Endothelial cell (in vitro differentiated cells): ENCODE measurements around the gene NBAS. TPM values are rescaled to one million over a fixed set of nuclear protein-coding genes. Genes with fewer than 3 reads are reported as not detected.
"Not testable (repeated sequence)": the region's sequence is repeated elsewhere in the genome, so short reads cannot be mapped to it uniquely, and the experiment has no call there.

Source experiments
- DNase-seq: peaks from one replicate; pipeline ENCODE4 v3.0.0; 2021; ENCODE audit warnings: low spot score
- H3K27ac Mint-ChIP-seq: one replicate; pipeline ENCODE4 v1.8.0; 2021; ENCODE audit warnings: mixed read lengths, inconsistent platforms; ENCODE audit not compliant: unreplicated experiment
- H3K27me3 Mint-ChIP-seq: one replicate; pipeline ENCODE4 v1.8.0; 2021; ENCODE audit warnings: mild to moderate bottlenecking, moderate library complexity, mixed read lengths, inconsistent platforms; ENCODE audit not compliant: unreplicated experiment
- H3K36me3 Mint-ChIP-seq: one replicate; pipeline ENCODE4 v1.8.0; 2021; ENCODE audit warnings: mild to moderate bottlenecking, low read depth, mixed read lengths, inconsistent platforms; ENCODE audit not compliant: unreplicated experiment
- H3K4me1 Mint-ChIP-seq: one replicate; pipeline ENCODE4 v1.8.0; 2021; ENCODE audit warnings: mild to moderate bottlenecking, mixed read lengths, inconsistent platforms; ENCODE audit not compliant: unreplicated experiment
- H3K4me3 Mint-ChIP-seq: one replicate; pipeline ENCODE4 v1.8.0; 2021; ENCODE audit warnings: mild to moderate bottlenecking, mixed read lengths, inconsistent platforms; ENCODE audit not compliant: unreplicated experiment
- H3K9me3 Mint-ChIP-seq: one replicate; pipeline ENCODE4 v1.8.0; 2021; ENCODE audit warnings: mixed read lengths, inconsistent platforms; ENCODE audit not compliant: unreplicated experiment
- total RNA-seq: library from RNA; stranded (reverse); fragmentation: NEBNext Ultra II Directional; extraction: Animal tissue kit (Norgen Biotek cat#: 25700); gene quantifications from one replicate; pipeline ENCODE4 v1.2.1, GENCODE V29; 2021; ENCODE audit not compliant: unreplicated experiment
- TF ChIP-seq, protein P1 (sequence below): fragments of 200-600 bp; sonication (generic); IDR thresholded peaks from one replicate; pipeline ENCODE4 v1.5.0; 2021; ENCODE audit warnings: antibody characterized with exemption; ENCODE audit not compliant: unreplicated experiment

NBAS gene
- total RNA-seq, 1 donor from 2014 or later: 52.8 TPM

DNA sequence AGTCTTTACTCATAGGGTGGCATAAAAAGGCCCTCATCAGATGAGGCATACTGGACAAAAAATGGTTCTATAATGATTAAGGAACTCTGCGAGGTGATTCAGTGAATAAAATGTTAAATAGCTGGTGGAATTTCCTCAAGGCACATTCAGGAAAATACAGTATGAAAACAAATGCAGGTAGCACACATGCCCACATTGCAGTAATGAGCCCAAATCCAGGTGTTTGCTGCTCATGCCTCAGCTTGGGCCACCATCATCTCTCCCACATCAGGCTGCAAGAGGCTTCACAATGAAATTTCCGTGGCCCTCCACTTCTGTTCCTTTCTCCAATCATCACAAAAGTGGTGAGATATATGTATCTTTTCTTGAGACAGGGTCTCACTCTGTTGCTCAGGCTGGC, 298.3 kb downstream of the NBAS start:
- no peak for DNase-seq
- no peak overlapping the region for H3K4me3 Mint-ChIP-seq
- H3K27ac Mint-ChIP-seq: no peak overlapping the region
- TF ChIP-seq, protein P1, sequence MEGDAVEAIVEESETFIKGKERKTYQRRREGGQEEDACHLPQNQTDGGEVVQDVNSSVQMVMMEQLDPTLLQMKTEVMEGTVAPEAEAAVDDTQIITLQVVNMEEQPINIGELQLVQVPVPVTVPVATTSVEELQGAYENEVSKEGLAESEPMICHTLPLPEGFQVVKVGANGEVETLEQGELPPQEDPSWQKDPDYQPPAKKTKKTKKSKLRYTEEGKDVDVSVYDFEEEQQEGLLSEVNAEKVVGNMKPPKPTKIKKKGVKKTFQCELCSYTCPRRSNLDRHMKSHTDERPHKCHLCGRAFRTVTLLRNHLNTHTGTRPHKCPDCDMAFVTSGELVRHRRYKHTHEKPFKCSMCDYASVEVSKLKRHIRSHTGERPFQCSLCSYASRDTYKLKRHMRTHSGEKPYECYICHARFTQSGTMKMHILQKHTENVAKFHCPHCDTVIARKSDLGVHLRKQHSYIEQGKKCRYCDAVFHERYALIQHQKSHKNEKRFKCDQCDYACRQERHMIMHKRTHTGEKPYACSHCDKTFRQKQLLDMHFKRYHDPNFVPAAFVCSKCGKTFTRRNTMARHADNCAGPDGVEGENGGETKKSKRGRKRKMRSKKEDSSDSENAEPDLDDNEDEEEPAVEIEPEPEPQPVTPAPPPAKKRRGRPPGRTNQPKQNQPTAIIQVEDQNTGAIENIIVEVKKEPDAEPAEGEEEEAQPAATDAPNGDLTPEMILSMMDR: no peak
- no peaks in the 10 kb centered on the region for H3K9me3 Mint-ChIP-seq
- no peaks in the 10 kb centered on the region for H3K4me1 Mint-ChIP-seq
- peaks cover 13% of the 10 kb centered on the region for H3K36me3 Mint-ChIP-seq
- H3K27me3 Mint-ChIP-seq: no peaks in the 10 kb centered on the region

DNA sequence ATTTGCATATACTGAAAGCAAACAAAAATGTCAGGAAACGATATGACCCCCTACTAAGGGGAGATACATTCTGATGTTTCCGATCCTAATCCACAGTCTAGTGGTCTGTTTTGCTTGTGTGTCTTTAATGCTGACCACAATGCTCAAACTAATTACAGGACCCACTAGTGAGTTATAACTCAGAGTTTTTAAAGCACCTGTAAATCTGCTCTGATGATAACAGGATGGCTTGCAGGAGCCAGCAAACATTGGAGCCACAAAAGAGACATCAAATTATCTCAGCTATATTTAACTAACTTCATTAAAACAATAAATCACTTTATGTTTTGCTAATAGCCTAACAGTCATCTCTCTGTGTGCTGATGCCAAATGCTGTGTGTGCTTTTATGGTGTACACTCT, 300.3 kb downstream of the NBAS start:
- H3K36me3 Mint-ChIP-seq: peaks cover 13% of the 10 kb centered on the region
- H3K9me3 Mint-ChIP-seq: no peaks in the 10 kb centered on the region
- H3K4me1 Mint-ChIP-seq: no peaks in the 10 kb centered on the region
- no peak overlapping the region for H3K27ac Mint-ChIP-seq
- no peaks in the 10 kb centered on the region for H3K27me3 Mint-ChIP-seq
- TF ChIP-seq, protein P1: no peak
- H3K4me3 Mint-ChIP-seq: no peak overlapping the region
- no peak for DNase-seq

DNA sequence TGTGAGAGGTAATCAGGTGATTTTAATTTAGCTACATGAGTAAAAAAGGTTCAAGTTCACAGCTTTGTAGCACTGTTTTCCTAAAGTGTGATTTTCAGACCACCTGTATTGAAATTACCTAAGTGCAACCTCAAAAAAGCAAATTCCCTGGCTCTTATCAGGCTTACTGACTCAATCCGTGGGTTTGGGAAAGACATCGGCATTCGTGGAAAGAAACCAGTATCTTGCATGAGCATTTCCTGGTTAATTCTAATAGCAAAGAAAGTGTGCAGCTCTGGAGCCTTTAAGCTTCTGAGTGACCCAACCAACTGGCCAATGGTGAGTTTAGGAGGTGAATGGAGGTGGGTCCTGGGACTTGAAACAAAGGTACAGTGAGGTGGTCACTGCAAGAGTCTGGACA, 300.9 kb downstream of the NBAS start:
- no peaks in the 10 kb centered on the region for H3K4me1 Mint-ChIP-seq
- TF ChIP-seq, protein P1: no peak
- H3K36me3 Mint-ChIP-seq: peaks cover 13% of the 10 kb centered on the region
- no peak overlapping the region for H3K4me3 Mint-ChIP-seq
- DNase-seq: no peak
- H3K27me3 Mint-ChIP-seq: no peaks in the 10 kb centered on the region
- H3K27ac Mint-ChIP-seq: no peak overlapping the region
- H3K9me3 Mint-ChIP-seq: no peaks in the 10 kb centered on the region

DNA sequence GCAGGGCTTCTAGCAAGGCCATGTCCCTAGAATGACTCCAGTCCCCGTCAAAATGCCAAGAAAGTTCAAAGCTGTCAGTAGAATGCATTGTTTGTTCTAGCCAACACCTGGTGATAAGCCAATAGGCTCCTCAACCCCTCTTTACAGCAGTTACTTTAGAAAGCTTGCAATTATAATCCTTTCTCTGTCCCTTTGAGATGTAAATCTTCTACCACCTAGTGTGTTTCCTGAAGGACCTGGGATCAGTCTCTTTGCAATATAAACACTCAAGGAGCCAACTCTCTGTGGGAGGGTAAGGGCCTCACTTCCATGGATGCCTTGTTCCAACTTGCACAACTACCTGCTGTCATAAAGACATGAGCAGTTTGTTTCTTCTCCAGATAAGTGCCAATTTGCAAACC, 301.8 kb downstream of the NBAS start:
- no peak overlapping the region for H3K27ac Mint-ChIP-seq
- TF ChIP-seq, protein P1: no peak
- DNase-seq: no peak
- H3K4me3 Mint-ChIP-seq: no peak overlapping the region
- no peaks in the 10 kb centered on the region for H3K9me3 Mint-ChIP-seq
- H3K36me3 Mint-ChIP-seq: peaks cover 13% of the 10 kb centered on the region
- no peaks in the 10 kb centered on the region for H3K27me3 Mint-ChIP-seq
- no peaks in the 10 kb centered on the region for H3K4me1 Mint-ChIP-seq

DNA sequence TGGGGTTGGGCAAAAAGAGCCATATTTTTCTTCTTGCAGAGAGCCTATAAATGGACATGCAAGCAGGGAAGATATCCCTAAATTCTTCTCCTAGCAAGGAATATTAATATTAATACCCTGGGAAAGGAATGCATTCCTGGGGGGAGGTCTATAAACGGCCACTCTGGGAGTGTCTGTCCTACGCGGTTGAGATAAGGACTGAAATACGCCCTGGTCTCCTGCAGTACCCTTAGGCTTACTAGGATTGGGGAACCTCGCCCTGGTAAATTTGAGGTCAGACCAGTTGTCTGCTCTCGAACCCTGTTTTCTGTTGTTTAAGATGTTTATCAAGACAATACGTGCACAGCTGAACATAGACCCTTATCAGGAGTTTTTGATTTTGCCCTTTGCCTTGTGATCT, 302.7 kb downstream of the NBAS start:
- not testable (repeated sequence) for H3K27ac Mint-ChIP-seq, H3K27me3 Mint-ChIP-seq, H3K4me1 Mint-ChIP-seq, H3K9me3 Mint-ChIP-seq, H3K4me3 Mint-ChIP-seq, DNase-seq
- peaks cover 17% of the 10 kb centered on the region for H3K36me3 Mint-ChIP-seq

DNA sequence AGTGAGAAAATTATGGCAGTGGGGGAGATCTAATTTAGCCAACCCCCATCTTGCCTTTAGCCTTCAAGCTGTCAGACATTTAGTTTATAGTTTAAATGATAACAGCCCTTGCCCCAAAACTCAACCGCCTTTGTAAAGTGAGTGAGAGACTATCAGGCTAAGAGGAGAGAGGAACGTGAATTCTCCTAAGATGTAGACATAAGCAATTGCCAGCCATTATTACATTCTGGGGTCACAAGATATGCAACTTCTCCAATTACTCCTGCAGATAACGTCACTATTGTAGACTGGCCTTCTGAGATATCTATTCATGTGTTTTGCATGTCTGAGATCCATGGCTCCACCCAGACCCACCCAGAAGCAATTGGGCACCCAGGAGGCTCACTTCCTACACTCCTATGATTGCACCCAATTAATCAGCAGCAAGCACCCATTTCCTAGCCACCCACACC, 307.3 kb downstream of the NBAS start:
- TF ChIP-seq, protein P1: no peak
- Mint-ChIP-seq H3K4me3 (no peak overlapping the region), H3K4me1 (no peaks in the 10 kb centered on the region), H3K36me3 (peaks cover 7% of the 10 kb centered on the region), H3K27me3 (peaks cover 2% of the 10 kb centered on the region), H3K27ac (no peak overlapping the region), H3K9me3 (no peaks in the 10 kb centered on the region)
- no peak for DNase-seq
